Mesenchymal stem cell (in vitro differentiated cells and primary cell): Measurements from ENCODE around the gene RAD51B.

ENCODE experiments used
- DNase-seq: peaks from one replicate; pipeline ENCODE4 v3.0.0-alpha.2; 2013
- H2AFZ ChIP-seq: one replicate; pipeline ENCODE4 v1.6.1; 2013; ENCODE audit warnings: low read depth, mild to moderate bottlenecking, control low read depth, inconsistent platforms, low read length, moderate library complexity
- H2AK5ac ChIP-seq: 2 replicates; pipeline ENCODE4 v1.6.1; 2013; ENCODE audit warnings: low read length, moderate library complexity, mild to moderate bottlenecking, inconsistent platforms; ENCODE audit not compliant: severe bottlenecking
- H2BK120ac ChIP-seq: one replicate; pipeline ENCODE4 v1.6.1; 2013; ENCODE audit warnings: low read depth, mild to moderate bottlenecking, inconsistent platforms, low read length, moderate library complexity
- H2BK12ac ChIP-seq, 2 experiments: one replicate each; pipeline ENCODE4 v1.6.1; 2013; ENCODE audit warnings: inconsistent platforms in 2 of 2, low read length in 2 of 2, mild to moderate bottlenecking in 2 of 2, moderate library complexity in 2 of 2, control low read depth in 1 of 2
- H2BK15ac ChIP-seq: one replicate; pipeline ENCODE4 v1.6.1; 2013; ENCODE audit warnings: mild to moderate bottlenecking, low read depth, inconsistent platforms; ENCODE audit not compliant: poor library complexity, severe bottlenecking
- H2BK5ac ChIP-seq: 2 replicates; pipeline ENCODE4 v1.6.1; 2013; ENCODE audit warnings: low read depth, mild to moderate bottlenecking, low read length, control low read depth, inconsistent platforms; ENCODE audit not compliant: poor library complexity, severe bottlenecking
- H3K14ac ChIP-seq, 2 experiments: one replicate each; pipeline ENCODE4 v1.6.1; 2013; ENCODE audit warnings: inconsistent platforms in 2 of 2, low read length in 2 of 2, control low read depth in 1 of 2, mild to moderate bottlenecking in 1 of 2, moderate library complexity in 1 of 2
- H3K18ac ChIP-seq, 2 experiments: one replicate each; pipeline ENCODE4 v1.6.1; 2013; ENCODE audit warnings: inconsistent platforms in 2 of 2, low read length in 2 of 2, control low read depth in 1 of 2, low read depth in 1 of 2, mild to moderate bottlenecking in 1 of 2
- H3K23ac ChIP-seq, 2 experiments: one replicate each; pipeline ENCODE4 v1.6.1; 2013; ENCODE audit warnings: inconsistent platforms in 2 of 2, low read length in 2 of 2, mild to moderate bottlenecking in 2 of 2, moderate library complexity in 2 of 2, control low read depth in 1 of 2
- H3K27ac ChIP-seq: 2 replicates; pipeline ENCODE4 v1.5.1; 2013; ENCODE audit warnings: mild to moderate bottlenecking, moderate library complexity, low read length, control low read depth, inconsistent platforms; ENCODE audit not compliant: poor library complexity, severe bottlenecking
- H3K27me3 ChIP-seq, 2 experiments: 2 replicates each; pipeline versions ENCODE4 v1.6.1 to v1.7.0; 2013; ENCODE audit warnings: low read length in 2 of 2, mild to moderate bottlenecking in 2 of 2, moderate library complexity in 2 of 2, control low read depth in 1 of 2, inconsistent platforms in 1 of 2; ENCODE audit not compliant: control insufficient read depth in 1 of 2, insufficient read depth in 1 of 2
- H3K36me3 ChIP-seq, 2 experiments: 2 replicates each; pipeline versions ENCODE4 v1.6.1 to v1.7.0; 2013; ENCODE audit warnings: low read length in 2 of 2, control low read depth in 1 of 2, inconsistent platforms in 1 of 2, low read depth in 1 of 2, mild to moderate bottlenecking in 1 of 2; ENCODE audit not compliant: insufficient read depth in 2 of 2, control insufficient read depth in 1 of 2
- H3K4ac ChIP-seq, 2 experiments: one replicate each; pipeline ENCODE4 v1.6.1; 2013; ENCODE audit warnings: inconsistent platforms in 2 of 2, low read length in 2 of 2, mild to moderate bottlenecking in 2 of 2, moderate library complexity in 2 of 2, control low read depth in 1 of 2, low read depth in 1 of 2
- H3K4me1 ChIP-seq: 2 replicates; pipeline ENCODE4 v1.6.1; 2013; ENCODE audit warnings: low read depth, low read length, control low read depth; ENCODE audit not compliant: control insufficient read depth, insufficient read depth
- H3K4me2 ChIP-seq: 2 replicates; pipeline ENCODE4 v1.6.1; 2013; ENCODE audit warnings: low read length, mild to moderate bottlenecking, inconsistent platforms; ENCODE audit not compliant: poor library complexity, severe bottlenecking
- H3K4me3 ChIP-seq, 2 experiments: 2 replicates each; pipeline versions ENCODE4 v1.5.1 to v1.7.0; 2013; ENCODE audit warnings: low read length in 2 of 2, mild to moderate bottlenecking in 2 of 2, control low read depth in 1 of 2, low read depth in 1 of 2; ENCODE audit not compliant: insufficient read depth in 1 of 2
- H3K79me1 ChIP-seq: replicated peaks from 2 replicates; pipeline ENCODE4 v1.6.1; 2013; ENCODE audit warnings: mild to moderate bottlenecking, control low read depth, low read length, inconsistent platforms; ENCODE audit not compliant: poor library complexity, severe bottlenecking
- H3K9ac ChIP-seq: 2 replicates; pipeline ENCODE4 v1.7.0; 2013; ENCODE audit warnings: mild to moderate bottlenecking, low read length, moderate library complexity
- H3K9me3 ChIP-seq: 2 replicates; pipeline ENCODE4 v1.7.0; 2013; ENCODE audit warnings: mild to moderate bottlenecking, low read length; ENCODE audit not compliant: control insufficient read depth
- H4K8ac ChIP-seq: one replicate; pipeline ENCODE4 v1.6.1; 2013; ENCODE audit warnings: inconsistent platforms, mild to moderate bottlenecking, low read length, moderate library complexity
- H4K91ac ChIP-seq: one replicate; pipeline ENCODE4 v1.6.1; 2013; ENCODE audit warnings: mild to moderate bottlenecking, low read length, inconsistent platforms
- WGBS: methylation state at CpG from one replicate; pipeline ENCODE4 v1.1.7; 2013; ENCODE audit warnings: mixed read lengths; 5-methylcytosine and 5-hydroxymethylcytosine counted together

RAD51B gene

GRCh38 chr14:68559949-68560348 is 740.4 kb downstream of the RAD51B start:
- Histone ChIP-seq H2BK5ac (no peak overlapping the region), H3K36me3 (no peaks in the 10 kb centered on the region), H3K9me3 (no peaks in the 10 kb centered on the region), H3K4me2 (no peak overlapping the region), H3K23ac (no peak overlapping the region), H4K91ac (no peak overlapping the region), H3K18ac (no peak overlapping the region), H3K27me3 (no peaks in the 10 kb centered on the region), H2AK5ac (no peak overlapping the region), H3K79me1 (no peaks in the 10 kb centered on the region), H2AFZ (no peak overlapping the region), H3K4me3 (no peak overlapping the region), H2BK120ac (no peak overlapping the region), H3K4ac (peak overlapping the region in 1 of 2 experiments; percentile 62), H3K14ac (no peak overlapping the region), H2BK15ac (no peak overlapping the region), H3K27ac (no peak overlapping the region), H2BK12ac (peak overlapping the region in 1 of 2 experiments; percentile 93), H4K8ac (no peak overlapping the region), H3K9ac (no peak overlapping the region), H3K4me1 (peaks cover 9% of the 10 kb centered on the region)
- no peak for DNase-seq
- 100% methylated on average over 1 of the region's 5 CpGs for WGBS

GRCh38 chr14:68561531-68562007 is 742.0 kb downstream of the RAD51B start:
- Histone ChIP-seq H3K27ac (no peak overlapping the region), H3K27me3 (no peaks in the 10 kb centered on the region), H2BK5ac (no peak overlapping the region), H3K79me1 (no peaks in the 10 kb centered on the region), H3K4ac (peak overlapping the region in 1 of 2 experiments; percentile 3), H3K9ac (no peak overlapping the region), H2AFZ (no peak overlapping the region), H2BK15ac (peak overlapping the region; percentile 68), H4K8ac (no peak overlapping the region), H3K4me2 (no peak overlapping the region), H3K18ac (peak overlapping the region in 1 of 2 experiments; percentile 67), H3K23ac (no peak overlapping the region), H3K9me3 (no peaks in the 10 kb centered on the region), H3K4me1 (peaks cover 7% of the 10 kb centered on the region), H3K14ac (no peak overlapping the region), H2BK12ac (peak overlapping the region; percentile 15 to 76), H3K36me3 (no peaks in the 10 kb centered on the region), H2AK5ac (no peak overlapping the region), H4K91ac (no peak overlapping the region), H2BK120ac (no peak overlapping the region), H3K4me3 (no peak overlapping the region)
- DNase-seq, result no peak
- 90% methylated on average over 10 of the region's 10 CpGs for WGBS

DNA sequence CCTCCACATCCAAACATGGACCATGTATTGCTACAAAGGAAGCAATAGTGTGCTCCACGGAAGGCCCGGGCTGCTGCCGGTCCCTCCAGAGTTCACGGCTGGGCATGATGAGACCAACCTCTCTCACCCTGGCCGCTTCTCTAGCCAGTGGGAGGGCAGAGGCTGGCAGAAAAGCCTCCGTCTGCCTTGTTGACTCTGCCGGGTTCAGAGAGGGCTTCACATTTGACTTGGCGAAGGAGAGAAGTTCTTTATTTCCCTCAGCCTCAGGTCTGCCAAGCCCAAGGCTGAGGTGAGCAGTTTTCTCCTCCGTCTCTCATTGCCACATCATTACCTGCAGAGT is 743.3 kb downstream of the RAD51B start:
- peak overlapping the region; percentile 46 for H2BK120ac ChIP-seq
- peak overlapping the region; percentile 75 to 80 for H3K4ac ChIP-seq
- peak overlapping the region; percentile 89 for H4K91ac ChIP-seq
- no peaks in the 10 kb centered on the region for H3K27me3 ChIP-seq
- no peak overlapping the region for H3K14ac ChIP-seq
- no peak overlapping the region for H3K27ac ChIP-seq
- peak overlapping the region; percentile 1 to 93 for H3K18ac ChIP-seq
- peak overlapping the region; percentile 89 to 90 for H2BK12ac ChIP-seq
- H3K36me3 ChIP-seq, result no peaks in the 10 kb centered on the region
- no peak overlapping the region for H3K4me2 ChIP-seq
- H3K9ac ChIP-seq, result peak overlapping the region; percentile 61
- no peak overlapping the region for H2BK5ac ChIP-seq
- DNase-seq, result no peak
- no peaks in the 10 kb centered on the region for H3K9me3 ChIP-seq
- peak overlapping the region; percentile 31 for H2BK15ac ChIP-seq
- WGBS, result 99% methylated on average over 9 of the region's 9 CpGs
- H4K8ac ChIP-seq, result no peak overlapping the region
- H2AFZ ChIP-seq, result peak overlapping the region; percentile 20
- peaks cover 7% of the 10 kb centered on the region for H3K4me1 ChIP-seq
- no peak overlapping the region for H2AK5ac ChIP-seq
- no peak overlapping the region for H3K4me3 ChIP-seq
- no peak overlapping the region for H3K23ac ChIP-seq
- H3K79me1 ChIP-seq, result no peaks in the 10 kb centered on the region

- H3K18ac ChIP-seq, result peak overlapping the region; percentile 93
- H4K8ac ChIP-seq, result no peak overlapping the region
- no peak overlapping the region for H2AK5ac ChIP-seq
- DNase-seq, result peak; percentile 40
- peak overlapping the region; percentile 89 to 90 for H2BK12ac ChIP-seq
- no peaks in the 10 kb centered on the region for H3K36me3 ChIP-seq
- H3K4ac ChIP-seq, result peak overlapping the region; percentile 53 to 80
- no peaks in the 10 kb centered on the region for H3K9me3 ChIP-seq
- H3K23ac ChIP-seq, result no peak overlapping the region
- peak overlapping the region in 1 of 2 experiments; percentile 23 for H3K4me3 ChIP-seq
- H4K91ac ChIP-seq, result peak overlapping the region; percentile 89
- no peak overlapping the region for H3K27ac ChIP-seq
- H3K9ac ChIP-seq, result peak overlapping the region; percentile 61
- H2BK120ac ChIP-seq, result peak overlapping the region; percentile 84
- no peaks in the 10 kb centered on the region for H3K79me1 ChIP-seq
- peaks cover 7% of the 10 kb centered on the region for H3K4me1 ChIP-seq
- H3K14ac ChIP-seq, result no peak overlapping the region
- H2AFZ ChIP-seq, result peak overlapping the region; percentile 20
- H2BK5ac ChIP-seq, result no peak overlapping the region
- H3K27me3 ChIP-seq, result no peaks in the 10 kb centered on the region
- no peak overlapping the region for H3K4me2 ChIP-seq
- H2BK15ac ChIP-seq, result no peak overlapping the region
- 85% methylated on average over 17 of the region's 21 CpGs for WGBS
Observed at GRCh38 chr14:68563251-68564131, 743.9 kb downstream of the RAD51B start.
